ENCODE data around the gene SUMF1.

DNA sequence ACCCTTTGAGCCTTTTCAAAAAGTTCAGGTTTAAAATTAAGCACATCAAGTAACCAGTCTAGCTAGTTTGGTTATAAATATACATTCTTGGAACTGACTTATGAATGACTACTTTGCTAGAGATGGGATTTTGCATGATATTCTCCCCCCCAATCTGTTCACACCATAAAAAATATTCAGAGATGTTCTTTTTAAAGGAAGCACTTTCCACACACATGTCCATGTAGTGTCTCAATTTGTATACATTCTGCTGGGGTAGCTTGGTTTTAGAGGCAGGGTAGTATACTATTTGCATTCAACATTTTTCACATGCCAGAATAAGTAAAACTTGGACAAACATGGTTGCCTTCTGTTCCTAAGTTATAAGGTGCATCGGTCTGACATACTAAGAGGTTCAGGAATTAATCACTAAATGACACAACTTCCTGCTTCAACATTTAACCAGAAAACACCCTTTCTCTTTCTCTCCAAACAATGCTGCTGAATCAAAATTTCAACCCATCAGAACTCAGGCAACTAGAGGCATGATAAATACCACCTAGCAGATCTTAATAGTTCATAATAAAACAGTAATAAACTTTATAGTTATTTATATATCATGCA is 57.0 kb downstream of the SUMF1 start:
- TF ChIP-seq CTCF (IDR thresholded peaks at IDR 0.05) (no peak), POLR2A (IDR thresholded peaks at IDR 0.05) (no peak)
